ENCODE data around the gene SLC27A1.
"Not testable (repeated sequence)": the region's sequence is repeated elsewhere in the genome, so short reads cannot be mapped to it uniquely, and the experiment has no call there.

The SLC27A1 gene

GRCh38 chr19:17486545-17487240 is 16.4 kb downstream of the SLC27A1 start:
- no peak for DNase-seq

GRCh38 chr19:17487284-17488121 is 17.2 kb downstream of the SLC27A1 start:
- DNase-seq, result no peak

- no peak for DNase-seq
Observed at GRCh38 chr19:17488593-17489391, 18.5 kb downstream of the SLC27A1 start.

- no peak for DNase-seq
Observed at GRCh38 chr19:17489392-17490030, 19.2 kb downstream of the SLC27A1 start.

GRCh38 chr19:17490411-17490810 is 20.1 kb downstream of the SLC27A1 start:
- no peak for DNase-seq

- peak in 2 of 51 donors; percentile 16 to 41 for DNase-seq
Observed at GRCh38 chr19:17491287-17491686, 21.0 kb downstream of the SLC27A1 start.

- DNase-seq, result no peak
Observed at GRCh38 chr19:17495639-17496296, 25.4 kb downstream of the SLC27A1 start.

- DNase-seq, result peak in 29 of 51 donors; percentile 4 to 71 (median 31)
Observed at GRCh38 chr19:17496337-17496997, 26.1 kb downstream of the SLC27A1 start.

- peak in 1 of 51 donors; percentile 24 for DNase-seq
Observed at GRCh38 chr19:17497149-17497798, 26.9 kb downstream of the SLC27A1 start.

- peak in 11 of 51 donors; percentile 11 to 49 (median 19) for DNase-seq
Observed at GRCh38 chr19:17499025-17499424, 28.7 kb downstream of the SLC27A1 start.

GRCh38 chr19:17499648-17500446 is 29.5 kb downstream of the SLC27A1 start:
- no peak for DNase-seq

- no peak for DNase-seq
Observed at GRCh38 chr19:17500447-17501198, 30.3 kb downstream of the SLC27A1 start.

- no peak for DNase-seq
Observed at GRCh38 chr19:17503240-17503639, 32.9 kb downstream of the SLC27A1 start.

- DNase-seq, result no peak
Observed at GRCh38 chr19:17504030-17504429, 33.7 kb downstream of the SLC27A1 start.

- DNase-seq, result no peak
Observed at GRCh38 chr19:17504456-17504855, 34.1 kb downstream of the SLC27A1 start.

- peak in 1 of 51 donors; percentile 8 for DNase-seq
Observed at GRCh38 chr19:17505223-17505622, 34.9 kb downstream of the SLC27A1 start.

- no peak for DNase-seq
Observed at GRCh38 chr19:17506745-17507144, 36.4 kb downstream of the SLC27A1 start.

- DNase-seq, result not testable (repeated sequence)
Observed at GRCh38 chr19:17508558-17508933, 38.2 kb downstream of the SLC27A1 start.

Data from hypothalamus (tissue), 51 donors.